PC-3 (cell line): ENCODE measurements around the gene DNAAF5.

Source experiments
- CTCF ChIP-seq: fragments of 300-600 bp; sonication (generic); conservative IDR thresholded peaks from 2 replicates; pipeline ENCODE4 v1.5.1; 2017; ENCODE audit warnings: antibody characterized with exemption, low read depth, mild to moderate bottlenecking, low read length
- EZH2 ChIP-seq: fragments of 300-600 bp; sonication (generic); IDR thresholded peaks from one replicate; pipeline ENCODE4 v1.6.1; 2017; ENCODE audit warnings: antibody characterized with exemption, mild to moderate bottlenecking, low read length; ENCODE audit not compliant: unreplicated experiment

GRCh38 chr7:739983-740942, 13.8 kb downstream of the DNAAF5 start:
- no peak for TF ChIP-seq CTCF
- no peak for TF ChIP-seq EZH2
